LNCaP clone FGC (cell line): ENCODE results near the gene USP38.
"Not testable (repeated sequence)": the region's sequence is repeated elsewhere in the genome, so short reads cannot be mapped to it uniquely, and the experiment has no call there.

Source experiments
- DNase-seq: peaks from one replicate; pipeline ENCODE4 v3.0.0-alpha.2; 2011; ENCODE audit warnings: low read depth
- H3K4me3 ChIP-seq: 2 replicates; pipeline ENCODE4 v1.5.1; 2011; ENCODE audit warnings: mild to moderate bottlenecking, low read depth, low read length, control low read depth
- TF ChIP-seq, protein P1 (sequence below): IDR thresholded peaks from 2 replicates; pipeline ENCODE4 v1.5.1; 2012; ENCODE audit warnings: mild to moderate bottlenecking; ENCODE audit not compliant: control insufficient read depth, insufficient read depth; ENCODE audit errors: extremely low read depth

Gene USP38

DNA sequence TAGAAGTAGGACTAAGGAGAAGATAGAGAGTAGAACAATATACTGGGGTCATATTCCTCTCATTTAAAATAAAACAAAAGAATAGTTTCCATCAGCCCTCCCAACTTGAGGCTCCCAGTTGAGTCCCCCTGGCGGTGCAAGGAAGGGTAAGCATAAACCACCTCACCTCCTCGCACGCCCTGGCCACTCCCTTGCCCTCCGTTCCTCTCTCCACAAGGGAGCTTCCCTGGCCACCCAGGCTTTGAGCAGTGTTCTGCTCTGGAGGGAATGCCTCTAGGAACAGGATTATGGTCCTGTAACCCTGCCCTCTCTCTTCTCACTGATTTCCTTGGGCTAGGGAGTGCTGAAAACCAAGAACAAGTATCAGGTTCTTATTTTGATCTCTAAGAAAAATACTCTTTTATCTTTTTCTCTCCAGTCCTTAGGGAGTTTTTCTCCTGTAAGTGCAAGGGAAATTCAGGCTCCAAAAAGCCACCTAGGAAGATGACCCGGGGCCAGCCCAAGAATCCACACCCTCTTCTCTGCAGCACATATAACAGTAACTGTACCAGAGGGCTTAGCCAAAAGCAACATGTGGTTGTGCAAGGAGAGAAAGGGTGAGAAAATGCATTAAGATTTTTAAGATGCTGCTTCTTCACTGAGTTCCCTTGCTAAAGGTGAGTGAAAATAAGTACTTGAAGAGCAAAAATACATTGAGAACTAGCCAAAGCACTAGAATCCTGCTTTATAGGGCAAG lies 69.9 kb downstream of the USP38 start:
- TF ChIP-seq, protein P1, sequence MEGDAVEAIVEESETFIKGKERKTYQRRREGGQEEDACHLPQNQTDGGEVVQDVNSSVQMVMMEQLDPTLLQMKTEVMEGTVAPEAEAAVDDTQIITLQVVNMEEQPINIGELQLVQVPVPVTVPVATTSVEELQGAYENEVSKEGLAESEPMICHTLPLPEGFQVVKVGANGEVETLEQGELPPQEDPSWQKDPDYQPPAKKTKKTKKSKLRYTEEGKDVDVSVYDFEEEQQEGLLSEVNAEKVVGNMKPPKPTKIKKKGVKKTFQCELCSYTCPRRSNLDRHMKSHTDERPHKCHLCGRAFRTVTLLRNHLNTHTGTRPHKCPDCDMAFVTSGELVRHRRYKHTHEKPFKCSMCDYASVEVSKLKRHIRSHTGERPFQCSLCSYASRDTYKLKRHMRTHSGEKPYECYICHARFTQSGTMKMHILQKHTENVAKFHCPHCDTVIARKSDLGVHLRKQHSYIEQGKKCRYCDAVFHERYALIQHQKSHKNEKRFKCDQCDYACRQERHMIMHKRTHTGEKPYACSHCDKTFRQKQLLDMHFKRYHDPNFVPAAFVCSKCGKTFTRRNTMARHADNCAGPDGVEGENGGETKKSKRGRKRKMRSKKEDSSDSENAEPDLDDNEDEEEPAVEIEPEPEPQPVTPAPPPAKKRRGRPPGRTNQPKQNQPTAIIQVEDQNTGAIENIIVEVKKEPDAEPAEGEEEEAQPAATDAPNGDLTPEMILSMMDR = no peak
- no peak for DNase-seq
- no peak overlapping the region for H3K4me3 ChIP-seq

DNA sequence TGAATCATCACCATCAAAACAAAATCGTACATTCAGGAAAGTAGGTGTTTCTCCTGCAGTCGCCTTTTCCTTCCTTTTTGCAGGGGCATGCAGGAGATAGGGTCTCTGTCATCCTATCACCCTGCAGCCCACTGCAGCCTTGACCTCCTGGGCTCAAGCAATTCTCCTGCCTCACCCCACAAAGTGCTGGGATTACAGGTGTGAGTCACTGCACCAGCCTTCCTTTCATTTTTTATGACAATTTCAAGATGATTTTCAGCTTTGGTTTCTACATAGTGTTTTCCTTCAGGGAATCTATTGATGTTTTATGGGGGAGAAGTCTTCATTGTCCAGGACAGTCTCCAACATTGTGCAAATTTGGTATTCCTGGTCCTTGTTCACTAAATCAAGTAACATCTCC lies 71.7 kb downstream of the USP38 start:
- DNase-seq = no peak

DNA sequence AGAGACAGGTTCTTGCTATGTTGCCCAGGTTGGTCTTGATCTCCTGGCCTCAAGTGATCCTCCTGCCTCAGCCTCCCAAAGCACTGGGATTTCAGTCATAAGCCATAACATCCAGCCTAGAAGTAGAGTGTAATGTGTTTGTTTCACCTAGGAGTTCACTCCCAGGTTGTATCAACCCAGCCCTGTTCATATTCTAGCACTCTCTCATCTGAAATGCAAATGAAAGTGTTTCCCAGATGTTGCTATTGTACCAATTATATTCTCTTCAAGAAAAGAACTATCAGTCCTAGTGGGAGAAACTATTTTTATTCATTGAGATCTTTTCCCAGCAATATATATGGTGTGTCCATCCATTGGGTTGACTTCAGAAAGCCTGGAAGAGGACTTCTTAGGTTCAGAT lies 72.6 kb downstream of the USP38 start:
- no peak for DNase-seq
- TF ChIP-seq, protein P1 = no peak
- no peak overlapping the region for H3K4me3 ChIP-seq

More for the DNA sequence above, 71.7 kb downstream of the USP38 start:
- TF ChIP-seq, protein P1 = no peak
- H3K4me3 ChIP-seq = no peak overlapping the region

DNA sequence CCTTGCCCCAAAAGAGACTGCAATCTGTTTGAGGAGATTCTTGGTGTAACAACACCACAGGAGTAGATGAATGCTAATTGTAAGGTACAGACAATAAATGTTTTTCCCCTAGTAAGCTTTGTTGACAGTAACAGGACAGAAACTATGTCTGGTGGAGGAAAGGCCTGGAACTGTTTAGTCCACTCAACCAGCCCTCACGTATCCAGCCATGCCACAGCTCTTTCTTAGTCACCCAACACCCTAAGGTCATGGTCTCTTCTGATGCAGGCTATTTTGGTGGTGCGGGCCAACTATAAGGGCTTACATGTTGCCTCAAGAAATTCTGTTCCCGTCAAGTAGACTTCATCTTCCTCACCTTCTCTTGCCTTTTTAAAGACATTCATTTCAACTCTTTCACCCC lies 76.0 kb downstream of the USP38 start:
- TF ChIP-seq, protein P1 = no peak
- no peak overlapping the region for H3K4me3 ChIP-seq
- DNase-seq = no peak

DNA sequence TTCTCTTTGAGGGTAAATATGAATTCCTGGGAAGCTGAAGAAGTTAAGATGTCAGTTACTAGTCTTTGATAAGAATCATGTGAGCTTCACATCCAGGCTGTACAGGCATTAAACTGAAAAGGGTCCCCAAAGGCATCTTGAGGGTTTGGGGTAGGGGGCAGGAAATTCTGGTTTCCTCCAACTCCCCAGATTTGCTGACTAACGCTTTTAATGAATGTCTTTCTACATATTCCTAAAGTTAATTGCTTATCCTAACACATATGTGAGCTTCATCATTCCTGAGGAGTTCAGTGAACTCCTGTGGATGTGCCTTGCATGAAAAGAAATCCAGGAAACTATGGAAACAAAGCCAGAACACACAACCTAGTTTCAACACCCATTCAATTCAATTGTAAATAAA lies 78.1 kb downstream of the USP38 start:
- TF ChIP-seq, protein P1 = no peak
- DNase-seq = no peak
- H3K4me3 ChIP-seq = no peak overlapping the region

DNA sequence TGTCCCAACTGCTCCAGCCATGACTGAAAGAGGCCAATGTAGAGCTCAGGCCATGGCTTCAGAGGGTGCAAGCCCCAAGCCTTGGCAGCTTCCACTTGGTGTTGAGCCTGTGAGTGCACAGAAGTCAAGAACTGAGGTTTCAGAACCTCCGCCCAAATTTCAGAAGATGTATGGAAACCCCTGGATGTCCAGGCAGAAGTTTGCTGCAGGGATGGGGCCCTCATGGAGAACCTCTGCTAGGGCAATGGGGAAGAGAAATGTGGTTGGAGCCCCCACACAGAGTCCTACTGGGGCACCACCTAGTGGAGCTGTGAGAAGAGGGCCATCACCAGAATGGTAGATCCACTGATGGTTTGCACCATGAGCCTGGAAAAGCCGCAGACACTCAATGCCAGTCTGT lies 83.0 kb downstream of the USP38 start:
- DNase-seq = not testable (repeated sequence)

DNA sequence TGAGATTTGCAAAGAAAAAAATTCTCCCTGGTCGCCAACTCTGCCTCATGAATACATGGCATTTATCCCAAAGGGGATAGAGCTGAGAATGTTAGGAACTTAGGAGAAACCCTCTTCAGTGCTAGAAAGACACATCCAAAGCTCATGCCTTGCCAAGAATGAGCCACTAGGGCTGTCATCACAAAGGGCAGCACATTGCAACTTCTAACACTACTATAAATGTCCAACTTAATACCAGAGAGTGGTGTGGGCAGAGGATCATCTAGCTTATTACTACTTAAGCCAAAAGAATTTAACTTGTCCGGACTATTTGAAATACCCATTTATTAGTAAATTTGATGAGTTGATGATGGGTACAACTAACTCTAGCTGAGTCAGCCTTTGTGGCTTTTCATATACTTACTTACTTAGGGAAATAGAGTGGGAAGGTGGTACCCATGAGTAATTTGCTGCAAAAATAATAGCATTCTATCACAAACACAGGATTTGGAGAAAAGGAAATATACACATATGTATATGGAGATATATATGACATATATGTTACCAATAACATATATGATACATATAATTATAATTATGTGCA lies 85.6 kb downstream of the USP38 start:
- no peak overlapping the region for H3K4me3 ChIP-seq
- TF ChIP-seq, protein P1 = no peak
- no peak for DNase-seq

More for the DNA sequence above, 83.0 kb downstream of the USP38 start:
- H3K4me3 ChIP-seq = not testable (repeated sequence)
